SK-N-SH treated with all-trans-retinoic acid at 6 μM for 48 hours (cell line): ENCODE measurements around the gene DRD4.
"Not testable (repeated sequence)": the region's sequence is repeated elsewhere in the genome, so short reads cannot be mapped to it uniquely, and the experiment has no call there.

ENCODE experiments used
- CSDC2 ChIP-seq: fragments of 250-450 bp; sonication (Bioruptor Pico); IDR thresholded peaks from 2 replicates; pipeline ENCODE4 v1.5.0; 2020; ENCODE audit warnings: mild to moderate bottlenecking, moderate library complexity
- ESRRG ChIP-seq: fragments of 250-450 bp; sonication (Bioruptor Pico); IDR thresholded peaks from 2 replicates; pipeline ENCODE4 v1.6.1; 2021; ENCODE audit warnings: mild to moderate bottlenecking
- ISL1 ChIP-seq: fragments of 250-450 bp; sonication (Bioruptor Pico); IDR thresholded peaks from 2 replicates; pipeline ENCODE4 v2.1.2; 2022; ENCODE audit warnings: mild to moderate bottlenecking, moderate library complexity
- PPARA ChIP-seq: fragments of 250-450 bp; sonication (Bioruptor Pico); IDR thresholded peaks from 2 replicates; pipeline ENCODE4 v1.5.0; 2020; ENCODE audit warnings: mild to moderate bottlenecking, borderline replicate concordance
- ZFP3 ChIP-seq: fragments of 250-450 bp; sonication (Bioruptor Pico); IDR thresholded peaks from 2 replicates; pipeline ENCODE4 v1.5.0; 2020; ENCODE audit warnings: mild to moderate bottlenecking, moderate library complexity
- ZNF565 ChIP-seq: fragments of 450-650 bp; formaldehyde crosslinking; conservative IDR thresholded peaks from 2 replicates; pipeline ENCODE4 v1.5.0; 2020; ENCODE audit warnings: low read depth, mild to moderate bottlenecking, moderate library complexity
- TF ChIP-seq, protein P1 (sequence below): fragments of 250-450 bp; sonication (Bioruptor Pico); IDR thresholded peaks from 2 replicates; pipeline ENCODE4 v1.8.0; 2021; ENCODE audit warnings: low read depth, mild to moderate bottlenecking, moderate library complexity, borderline replicate concordance

- TF ChIP-seq ESRRG (CRISPR knock-in tag); ZFP3; ZNF565; ISL1 (CRISPR knock-in tag); CSDC2 (CRISPR knock-in tag); PPARA (CRISPR knock-in tag): not testable (repeated sequence)
- TF ChIP-seq, protein P1, sequence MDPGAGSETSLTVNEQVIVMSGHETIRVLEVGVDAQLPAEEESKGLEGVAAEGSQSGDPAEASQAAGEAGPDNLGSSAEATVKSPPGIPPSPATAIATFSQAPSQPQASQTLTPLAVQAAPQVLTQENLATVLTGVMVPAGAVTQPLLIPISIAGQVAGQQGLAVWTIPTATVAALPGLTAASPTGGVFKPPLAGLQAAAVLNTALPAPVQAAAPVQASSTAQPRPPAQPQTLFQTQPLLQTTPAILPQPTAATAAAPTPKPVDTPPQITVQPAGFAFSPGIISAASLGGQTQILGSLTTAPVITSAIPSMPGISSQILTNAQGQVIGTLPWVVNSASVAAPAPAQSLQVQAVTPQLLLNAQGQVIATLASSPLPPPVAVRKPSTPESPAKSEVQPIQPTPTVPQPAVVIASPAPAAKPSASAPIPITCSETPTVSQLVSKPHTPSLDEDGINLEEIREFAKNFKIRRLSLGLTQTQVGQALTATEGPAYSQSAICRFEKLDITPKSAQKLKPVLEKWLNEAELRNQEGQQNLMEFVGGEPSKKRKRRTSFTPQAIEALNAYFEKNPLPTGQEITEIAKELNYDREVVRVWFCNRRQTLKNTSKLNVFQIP (CRISPR knock-in tag): not testable (repeated sequence)
These were observed 10.6 kb downstream of the DRD4 start for GRCh38 chr11:647672-648158.
